HG03469 (cell line): ENCODE data around the gene LFNG.

Experiments
- ATAC-seq: cut with Tn5 transposase; IDR thresholded peaks from one replicate; pipeline ENCODE4 v1.9.1; 2021; ENCODE audit warnings: mild to moderate bottlenecking, moderate library complexity, moderate number of reproducible peaks; ENCODE audit not compliant: unreplicated experiment

LFNG gene

GRCh38 chr7:2482725-2483451 is 36.7 kb upstream of the LFNG start:
- ATAC-seq = no peak

- no peak for ATAC-seq
These were observed 36.1 kb upstream of the LFNG start for GRCh38 chr7:2483494-2483893.

DNA sequence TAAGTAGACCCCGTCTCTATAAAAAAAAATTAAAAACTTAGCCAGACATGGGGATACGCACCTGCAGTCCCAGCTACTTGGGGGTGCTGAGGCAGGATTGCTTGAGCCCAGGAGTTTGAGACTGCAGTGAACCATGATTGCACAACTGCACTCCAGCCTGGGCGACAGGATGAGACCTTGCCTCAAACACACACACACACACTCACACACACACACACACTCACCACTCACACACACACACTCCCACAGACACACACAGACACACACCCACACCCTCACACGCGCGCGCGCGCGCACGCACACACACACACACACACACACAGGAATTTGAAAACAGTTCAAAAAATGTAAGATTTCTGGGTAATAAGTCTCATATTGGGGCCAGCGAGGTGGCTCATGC is 34.7 kb upstream of the LFNG start:
- ATAC-seq = no peak

- no peak for ATAC-seq
These were observed 31.8 kb upstream of the LFNG start for GRCh38 chr7:2487586-2488271.

GRCh38 chr7:2488272-2488645 is 31.3 kb upstream of the LFNG start:
- no peak for ATAC-seq

- ATAC-seq = no peak
These were observed 30.9 kb upstream of the LFNG start for GRCh38 chr7:2488681-2489080.

DNA sequence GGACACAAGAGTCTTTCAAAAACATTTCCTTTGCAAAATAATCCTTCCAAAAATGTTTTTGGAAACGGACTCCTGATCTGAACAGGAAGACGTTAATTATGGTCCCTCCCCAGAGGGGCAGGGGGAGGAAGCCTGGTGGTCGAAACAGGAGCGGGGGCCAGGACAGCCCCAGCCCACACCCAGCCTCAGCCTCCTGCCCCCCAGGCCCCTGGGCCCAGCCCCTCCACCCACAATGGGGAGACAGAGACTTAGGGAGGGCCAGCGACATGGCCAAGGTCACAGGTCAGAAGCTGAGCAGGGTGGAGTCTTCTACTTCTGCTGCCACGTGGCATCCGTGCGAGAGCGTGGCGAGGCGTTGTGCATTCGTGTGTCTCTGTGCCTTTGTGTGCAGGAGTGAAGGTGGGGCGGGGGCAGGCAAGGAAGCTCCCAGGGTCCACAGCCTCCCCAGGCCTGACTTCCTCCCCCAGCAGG is 29.4 kb upstream of the LFNG start:
- ATAC-seq = no peak

DNA sequence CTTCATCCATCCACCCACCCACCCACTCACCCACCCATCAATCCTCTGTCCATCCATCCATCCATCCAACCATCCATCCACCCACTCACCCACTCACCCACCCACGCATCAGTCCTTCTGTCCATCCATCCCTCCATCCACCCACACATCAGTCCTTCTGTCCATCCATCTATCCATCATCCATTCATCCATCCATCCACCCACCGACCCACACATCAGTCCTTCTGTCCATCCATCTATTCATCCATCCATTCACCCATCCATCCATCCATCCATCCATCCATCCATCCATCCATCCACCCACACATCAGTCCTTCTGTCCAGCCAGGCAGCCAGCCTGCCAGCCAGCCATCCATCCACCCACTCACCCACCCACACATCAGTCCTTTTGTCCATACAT is 27.5 kb upstream of the LFNG start:
- no peak for ATAC-seq

DNA sequence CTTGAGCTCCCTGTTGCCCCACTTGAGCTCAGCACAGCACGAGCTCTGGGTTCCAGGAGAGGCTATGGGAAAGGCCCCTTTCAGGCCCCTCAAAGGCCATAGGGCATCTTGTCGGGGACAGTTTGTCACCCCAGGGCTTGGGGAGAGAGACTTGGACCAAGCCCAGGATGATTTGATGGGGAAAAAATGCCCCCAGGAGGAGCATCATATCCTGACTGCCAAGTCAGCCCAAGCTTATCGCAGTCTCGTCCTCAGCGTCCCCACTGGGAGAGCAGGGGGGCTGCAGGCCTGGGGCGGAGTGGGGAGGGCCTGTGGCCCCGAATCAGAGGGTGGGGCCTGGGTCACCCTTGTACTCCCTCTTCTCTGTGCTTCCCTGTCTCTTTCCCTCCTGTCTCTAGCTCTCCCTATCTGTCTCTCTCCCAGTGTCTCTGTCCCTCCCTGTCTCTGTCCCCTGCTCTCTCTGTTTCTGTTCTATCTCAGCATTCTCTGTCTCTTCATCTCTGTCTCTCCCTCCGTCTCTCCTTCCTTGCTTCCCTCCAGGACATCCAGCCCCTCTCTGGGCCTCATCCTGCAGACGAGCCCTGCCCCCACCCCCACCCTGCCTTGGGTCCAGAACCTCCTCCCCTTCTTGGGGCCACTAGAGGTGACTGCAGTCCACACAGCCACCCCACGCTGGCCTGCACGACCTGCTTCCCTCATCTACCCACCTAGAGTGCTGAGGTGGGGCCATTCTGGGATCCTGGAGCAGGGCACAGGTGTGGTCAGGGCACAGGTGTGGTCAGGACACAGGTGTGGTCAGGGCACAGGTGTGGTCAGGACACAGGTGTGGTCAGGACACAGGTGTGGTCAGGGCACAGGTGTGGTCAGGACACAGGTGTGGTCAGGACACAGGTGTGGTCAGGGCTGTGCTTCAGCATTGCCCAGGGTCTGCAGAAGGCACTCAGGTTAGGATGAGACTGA is 26.1 kb upstream of the LFNG start:
- no peak for ATAC-seq

GRCh38 chr7:2494191-2495130 is 25.1 kb upstream of the LFNG start:
- no peak for ATAC-seq

DNA sequence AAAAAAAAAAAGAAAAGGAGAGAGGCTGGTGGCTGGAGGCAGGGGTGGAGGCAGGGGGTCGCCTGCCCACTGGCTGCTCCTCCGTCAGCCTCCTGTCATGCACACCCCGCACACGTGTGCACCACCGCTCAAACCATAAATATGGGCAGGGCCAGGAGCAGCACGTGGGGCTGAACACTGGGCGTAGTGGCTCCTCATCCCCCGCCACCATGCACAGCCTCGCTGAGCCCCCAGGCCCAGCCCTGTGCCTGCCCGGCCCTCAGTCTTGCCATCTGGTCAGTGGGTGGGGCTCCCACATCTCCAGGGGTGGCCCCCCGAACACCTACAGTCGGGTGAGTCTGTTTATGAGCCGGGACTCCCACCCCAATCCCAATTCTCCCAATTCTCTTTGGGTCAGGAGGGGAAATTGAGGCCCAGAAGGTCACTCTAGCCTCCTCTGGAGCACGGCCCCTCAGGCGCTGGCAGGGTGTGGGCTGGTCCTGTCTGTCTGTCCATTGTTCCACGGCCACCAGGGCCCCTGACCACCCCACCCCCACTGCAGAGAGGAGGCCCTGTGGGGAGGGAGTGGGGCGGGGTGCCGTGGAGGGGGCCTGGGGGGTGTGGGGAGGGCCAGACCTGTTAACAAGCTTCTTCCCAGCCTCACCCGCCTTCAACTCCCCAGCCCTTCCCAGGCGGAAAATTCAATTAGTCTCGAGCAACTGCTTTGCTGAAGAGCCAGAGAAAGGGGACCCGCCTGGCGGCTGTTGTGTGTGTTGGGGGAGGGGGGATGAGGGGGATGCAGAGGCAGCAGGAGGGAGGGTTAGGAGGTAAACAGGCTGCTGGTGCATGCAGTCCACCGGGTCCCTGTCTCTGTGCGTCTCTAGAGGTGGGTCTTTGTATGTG is 23.9 kb upstream of the LFNG start:
- ATAC-seq = no peak

DNA sequence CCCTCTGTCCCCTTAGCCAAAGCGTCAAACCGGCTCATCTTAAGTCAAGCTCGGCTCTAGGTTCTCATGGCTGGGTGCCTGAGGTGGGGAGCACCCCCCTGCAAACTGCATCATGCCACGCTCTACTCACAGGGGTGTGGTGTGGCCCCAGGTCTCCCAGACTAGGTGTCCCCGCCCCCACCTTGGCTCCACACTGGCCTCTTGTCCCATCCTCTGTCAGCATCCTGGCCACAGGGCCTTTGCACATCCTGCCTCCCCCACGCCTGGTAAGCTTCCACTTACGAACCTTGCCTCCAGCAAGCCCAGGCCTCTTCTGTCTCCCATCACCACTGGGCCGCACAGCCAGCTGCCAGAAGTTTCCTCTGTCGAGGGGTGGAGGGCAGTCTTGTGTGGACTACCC is 23.2 kb upstream of the LFNG start:
- ATAC-seq = no peak

- ATAC-seq = no peak
These were observed 22.5 kb upstream of the LFNG start for GRCh38 chr7:2497065-2497464.

- ATAC-seq = no peak
These were observed 21.9 kb upstream of the LFNG start for GRCh38 chr7:2497500-2498336.

DNA sequence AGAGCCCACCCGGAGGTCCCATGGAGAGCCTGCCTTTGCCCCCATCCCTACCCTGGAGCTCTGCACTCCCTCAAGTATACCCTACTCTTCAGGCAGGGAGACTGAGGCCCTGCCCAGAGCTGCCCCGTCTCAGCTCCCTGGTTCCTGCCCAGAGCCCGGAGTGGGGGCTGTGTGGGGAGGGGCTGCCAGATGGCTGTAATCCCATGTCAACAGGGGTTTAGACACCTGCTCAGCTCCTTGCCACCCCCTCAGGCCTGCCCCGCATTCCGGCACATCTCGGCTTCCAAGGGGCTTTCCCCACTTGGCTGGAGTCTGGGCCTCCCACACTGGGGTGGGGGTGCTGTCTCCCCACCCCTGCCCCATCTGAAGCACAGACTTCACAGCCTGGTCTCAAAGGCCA is 20.9 kb upstream of the LFNG start:
- no peak for ATAC-seq

DNA sequence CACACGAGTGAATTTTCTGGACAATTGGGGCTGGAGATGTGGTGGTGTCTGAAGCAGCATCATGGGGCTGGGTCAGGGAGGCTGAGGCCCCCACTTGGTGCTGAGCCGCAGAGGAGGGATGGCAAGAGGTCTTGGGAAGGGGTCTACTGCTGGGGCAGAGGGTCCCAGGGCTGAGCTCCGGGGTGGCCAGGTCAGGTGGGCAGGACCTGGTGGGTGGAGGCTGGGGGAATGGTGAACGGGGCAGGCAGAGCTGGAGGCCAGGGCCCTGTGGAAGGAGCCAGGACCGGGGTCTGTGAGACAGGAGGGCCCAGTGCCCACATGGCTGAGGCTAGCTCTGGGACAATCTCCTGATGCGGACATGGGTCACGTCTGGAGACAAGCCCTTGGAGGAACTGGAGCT is 20.4 kb upstream of the LFNG start:
- ATAC-seq = no peak

DNA sequence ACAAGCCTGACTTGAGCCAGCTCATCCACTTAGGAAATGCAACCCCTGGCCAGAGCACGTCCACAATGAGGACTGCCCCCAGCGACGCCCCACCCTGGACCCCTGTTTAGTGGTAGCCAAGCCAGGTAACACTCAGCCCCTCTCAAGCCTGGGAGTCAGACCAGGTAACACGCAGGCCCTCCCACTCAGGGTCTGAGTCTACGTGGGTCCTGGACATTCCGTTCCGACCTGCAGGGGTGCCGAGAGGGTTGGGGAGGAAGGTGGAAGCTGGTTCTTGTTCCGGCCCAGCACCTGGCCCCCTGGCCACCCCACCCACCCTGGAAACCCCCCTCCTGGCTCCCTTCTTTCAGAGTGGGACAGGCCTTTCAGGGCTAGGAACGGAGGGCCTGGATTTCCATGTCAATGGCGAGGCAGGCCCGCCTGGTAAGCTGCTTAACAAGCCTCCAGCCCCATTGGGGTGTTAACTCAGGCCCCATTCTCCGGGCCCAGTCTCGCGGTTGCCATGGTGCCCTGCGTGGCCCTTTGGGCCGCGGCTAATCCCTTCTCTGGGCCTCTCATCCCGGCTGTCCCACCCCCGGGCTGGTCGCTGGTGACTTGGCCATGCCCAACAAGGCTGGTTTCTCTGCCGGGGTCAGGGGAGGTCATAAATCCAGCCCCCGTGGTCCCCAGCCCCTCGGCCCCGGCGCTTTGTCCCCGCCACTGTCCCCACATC is 19.7 kb upstream of the LFNG start:
- no peak for ATAC-seq

DNA sequence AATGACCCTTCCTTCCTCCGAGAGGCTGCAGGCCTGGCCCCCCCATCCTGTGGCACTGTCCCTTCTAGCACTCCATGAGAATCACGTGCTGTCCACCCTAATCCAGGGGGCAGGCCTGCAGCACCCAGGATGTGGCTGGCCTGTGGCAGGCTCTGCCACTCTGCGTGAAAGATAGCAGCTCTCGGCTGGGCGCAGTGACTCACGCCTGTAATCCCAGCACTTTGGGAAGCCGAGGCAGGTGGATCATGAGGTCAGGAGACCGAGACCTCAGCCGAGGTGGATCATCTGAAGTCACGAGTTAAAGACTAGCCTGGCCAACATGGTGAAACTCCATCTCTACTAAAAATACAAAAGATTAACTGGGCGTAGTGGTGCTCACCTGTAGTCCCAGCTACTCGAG is 18.9 kb upstream of the LFNG start:
- ATAC-seq = no peak
